ENCODE measurements around the gene ZBTB12.
"Not testable (repeated sequence)": the region's sequence is repeated elsewhere in the genome, so short reads cannot be mapped to it uniquely, and the experiment has no call there.

Gene ZBTB12

DNA sequence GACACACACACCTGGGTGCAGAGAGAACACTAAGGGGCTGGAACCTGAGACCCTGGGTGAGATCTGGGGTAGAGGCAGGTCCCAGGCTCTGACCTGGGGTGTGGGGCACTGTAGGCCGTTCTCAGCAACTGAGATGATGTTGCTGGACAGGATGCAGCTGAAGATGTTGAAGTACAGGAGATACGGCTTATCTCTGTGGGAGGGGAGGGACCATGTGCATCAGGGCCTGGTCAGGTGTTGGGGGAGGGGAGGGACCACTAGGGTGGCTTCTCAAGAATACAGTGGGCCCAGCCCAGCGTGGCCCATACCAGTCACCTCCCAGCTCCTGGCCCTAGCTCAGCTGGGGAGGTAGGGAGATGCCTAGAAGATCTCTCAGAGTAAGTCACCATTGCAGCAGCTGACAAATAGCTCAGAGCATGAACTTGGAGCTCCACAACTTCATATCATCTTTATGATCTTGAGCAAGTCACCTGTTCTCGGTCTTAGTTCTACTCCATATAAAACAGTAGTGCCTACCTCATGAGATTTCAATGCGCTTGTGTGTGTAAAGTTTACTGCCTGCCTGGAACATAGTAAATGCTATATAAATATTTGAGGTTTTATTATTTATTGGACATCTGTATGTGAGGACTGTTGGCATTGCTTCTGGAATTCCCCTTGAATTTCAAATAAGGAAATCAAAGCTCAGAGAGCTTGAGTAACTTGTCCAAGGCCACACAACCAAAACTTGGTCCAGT is 26.9 kb downstream of the ZBTB12 start:
- DNase-seq: no peak

DNA sequence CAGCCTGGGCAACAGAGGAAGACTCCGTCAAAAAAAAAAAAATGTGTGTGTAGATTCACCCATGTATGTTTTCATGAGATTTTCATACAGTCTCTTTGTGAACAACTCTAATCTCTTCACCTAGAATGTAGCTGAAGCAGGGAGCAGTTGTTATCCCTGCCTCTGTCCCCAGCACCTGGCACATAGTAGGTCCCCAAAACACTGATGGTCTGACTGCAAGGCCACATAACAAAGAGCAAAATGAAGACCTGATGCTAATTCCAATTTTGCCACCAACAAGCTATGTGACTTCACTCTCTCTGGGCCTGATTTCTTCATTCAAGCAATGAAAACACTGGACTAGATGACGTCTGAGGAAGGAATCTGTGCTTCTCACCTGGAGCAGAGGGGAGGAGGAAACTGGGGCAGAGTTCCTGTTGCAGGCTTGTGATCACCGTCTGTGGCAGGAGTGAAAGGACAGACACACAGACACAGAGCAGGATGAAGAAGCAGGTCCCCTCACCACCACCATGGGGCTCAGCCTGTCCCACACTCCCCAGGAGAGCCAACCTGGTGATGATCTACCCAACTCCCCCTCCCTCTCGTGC is 27.7 kb downstream of the ZBTB12 start:
- no peak for DNase-seq

DNA sequence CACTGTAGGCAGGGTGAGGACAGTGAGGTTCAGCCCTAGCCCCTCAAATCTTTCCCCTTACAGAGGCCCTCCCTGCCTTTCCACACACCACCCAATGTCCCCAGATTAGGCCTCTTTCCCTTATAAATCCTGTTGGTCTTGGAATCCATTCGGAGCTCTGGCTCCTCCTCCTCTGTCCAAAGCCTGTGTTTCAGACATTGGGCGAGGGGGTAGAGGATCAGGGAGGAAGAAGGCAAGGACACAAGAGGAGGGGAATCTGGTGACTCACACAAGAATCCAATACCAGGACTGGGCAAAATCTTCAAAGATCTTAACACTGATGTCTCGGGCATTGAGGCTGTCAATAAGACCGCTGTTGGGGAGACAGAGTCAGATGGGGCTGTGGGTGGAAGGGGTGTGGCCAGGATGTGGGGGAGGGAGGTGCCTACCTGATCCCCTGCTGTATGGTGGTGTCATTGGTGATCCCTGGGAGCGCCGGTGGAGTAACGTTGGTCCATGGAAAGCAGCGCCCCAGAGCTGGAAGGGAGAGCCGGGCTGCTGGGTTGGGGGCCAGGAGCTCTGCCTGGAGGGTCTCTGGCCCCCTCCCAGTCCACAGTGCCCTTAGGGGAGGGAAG is 30.7 kb downstream of the ZBTB12 start:
- peak; percentile 77 for DNase-seq

GRCh38 chr6:31870385-31870921 is 31.4 kb downstream of the ZBTB12 start:
- DNase-seq: no peak

DNA sequence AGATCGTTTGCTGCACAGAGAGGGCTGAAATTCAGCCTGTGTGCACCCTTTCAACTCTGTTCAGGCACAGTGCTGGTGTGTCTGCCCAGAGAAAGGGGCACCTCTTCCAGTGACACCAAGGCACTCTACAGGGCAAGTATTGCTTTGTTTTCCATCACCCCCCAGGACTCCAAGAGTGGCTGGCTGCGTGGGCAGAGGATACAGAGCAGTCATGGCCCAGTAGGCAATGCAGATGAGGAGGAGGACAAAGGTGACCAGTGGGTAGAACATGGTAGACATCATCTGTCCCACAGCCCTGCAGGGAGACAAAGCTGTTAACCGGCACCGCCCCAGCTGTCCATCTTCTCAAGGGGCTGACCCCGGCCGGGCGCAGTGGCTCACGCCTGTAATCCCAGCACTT is 32.5 kb downstream of the ZBTB12 start:
- no peak for DNase-seq

DNA sequence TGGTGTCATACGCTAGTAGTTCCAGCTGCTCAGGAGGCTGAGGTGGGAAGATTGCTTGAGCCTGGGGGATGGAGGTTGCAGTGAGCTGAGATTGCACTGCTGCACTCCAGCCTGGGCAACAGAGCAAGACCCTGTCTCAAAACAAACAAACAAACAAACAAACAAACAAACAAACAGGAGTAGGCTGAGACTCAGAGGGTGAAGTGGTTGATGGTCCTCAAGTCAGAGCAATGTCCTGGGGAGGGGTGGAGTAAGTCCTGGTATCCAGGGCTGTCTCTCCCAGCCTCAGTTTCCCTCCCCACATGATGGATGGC is 33.3 kb downstream of the ZBTB12 start:
- not testable (repeated sequence) for DNase-seq

GRCh38 chr6:31865205-31866118 is 36.4 kb downstream of the ZBTB12 start:
- DNase-seq: no peak

- no peak for DNase-seq
These were observed 37.1 kb downstream of the ZBTB12 start for GRCh38 chr6:31864818-31865204.

- not testable (repeated sequence) for DNase-seq
These were observed 37.7 kb downstream of the ZBTB12 start for GRCh38 chr6:31864123-31864562.

GRCh38 chr6:31862344-31863235 is 39.3 kb downstream of the ZBTB12 start, which contains the start of gene NEU1:
TSS of gene NEU1 (minus strand) at chr6:31862821. CDS start at chr6:31862776, 45 bp downstream.
- DNase-seq: peak; percentile 100

DNA sequence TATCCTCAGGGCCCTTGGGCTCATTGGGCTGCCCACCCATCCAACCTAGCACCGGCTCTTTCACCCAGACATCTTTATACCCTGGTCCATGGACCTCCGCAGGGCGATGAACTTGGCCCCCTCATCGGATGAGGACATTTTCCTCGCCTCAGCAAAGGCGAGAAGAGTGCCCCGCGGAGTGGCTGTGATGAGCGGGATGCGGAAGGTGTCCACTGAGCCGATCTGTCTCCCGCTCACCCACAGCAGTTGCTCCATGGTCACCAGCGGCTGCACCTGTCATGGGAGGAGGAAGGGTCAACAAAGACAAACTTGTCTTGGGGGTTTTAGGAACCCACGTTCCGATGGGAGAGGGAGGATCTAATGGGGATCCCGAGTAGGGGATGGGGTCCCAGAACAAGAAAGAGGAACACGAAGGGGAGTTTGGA is 40.0 kb downstream of the ZBTB12 start:
- DNase-seq: no peak

DNA sequence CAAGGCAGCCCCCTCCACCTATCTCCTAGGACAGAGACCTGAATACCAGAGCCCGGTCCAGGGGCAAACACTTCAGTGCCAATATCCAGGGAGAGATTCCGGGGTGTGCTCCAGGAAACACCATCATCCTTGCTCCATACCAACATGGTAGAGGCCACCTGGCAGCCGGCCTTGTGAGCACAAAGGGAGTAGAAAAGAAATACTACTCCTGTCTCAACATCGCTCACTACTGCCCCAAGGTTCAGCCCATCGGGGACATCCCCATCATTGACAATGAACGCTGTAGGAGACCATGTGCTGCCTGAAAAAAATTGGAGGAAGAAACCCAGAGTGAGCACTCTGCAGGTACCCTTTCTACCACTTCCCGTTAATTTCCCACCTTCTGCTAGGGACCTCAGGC is 40.7 kb downstream of the ZBTB12 start:
- no peak for DNase-seq

DNA sequence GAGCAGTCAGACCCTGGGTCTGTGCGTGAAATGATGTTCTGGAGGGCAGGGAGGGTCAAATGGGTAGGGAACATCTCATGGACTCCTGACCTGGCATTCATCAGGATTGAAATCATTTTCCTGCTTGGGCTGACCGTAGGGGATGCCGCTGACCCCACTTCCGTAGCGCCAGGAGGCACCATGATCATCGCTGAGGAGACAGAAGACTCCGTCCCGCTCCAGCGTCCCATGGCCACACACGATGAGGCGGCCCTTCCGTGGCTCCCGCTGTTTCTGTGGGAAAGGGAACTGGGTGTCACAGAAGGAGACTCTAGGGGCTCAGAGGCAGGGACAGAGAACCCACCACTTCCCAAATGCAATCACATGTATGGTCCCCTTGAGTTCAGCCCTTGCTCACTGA is 41.5 kb downstream of the ZBTB12 start:
- no peak for DNase-seq

DNA sequence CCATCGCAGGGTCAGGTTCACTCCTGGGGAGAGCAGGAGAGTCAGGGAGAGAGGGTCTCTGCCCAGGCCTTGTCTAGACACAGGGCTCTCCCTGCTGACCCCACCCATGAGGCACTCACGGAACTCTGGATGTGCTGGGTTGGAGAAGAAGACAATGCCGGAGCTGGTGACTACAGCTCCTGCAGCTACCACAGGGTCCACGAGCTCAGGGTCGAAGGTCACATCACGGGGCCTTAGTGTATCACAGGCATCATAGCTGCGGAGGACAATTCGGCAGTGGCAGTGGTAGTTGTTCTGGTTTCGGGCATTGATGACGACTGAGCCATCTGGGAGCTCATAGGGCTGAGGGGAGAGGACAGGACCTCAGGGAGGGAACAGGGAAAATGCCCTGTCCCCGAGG is 42.0 kb downstream of the ZBTB12 start:
- DNase-seq: no peak

DNA sequence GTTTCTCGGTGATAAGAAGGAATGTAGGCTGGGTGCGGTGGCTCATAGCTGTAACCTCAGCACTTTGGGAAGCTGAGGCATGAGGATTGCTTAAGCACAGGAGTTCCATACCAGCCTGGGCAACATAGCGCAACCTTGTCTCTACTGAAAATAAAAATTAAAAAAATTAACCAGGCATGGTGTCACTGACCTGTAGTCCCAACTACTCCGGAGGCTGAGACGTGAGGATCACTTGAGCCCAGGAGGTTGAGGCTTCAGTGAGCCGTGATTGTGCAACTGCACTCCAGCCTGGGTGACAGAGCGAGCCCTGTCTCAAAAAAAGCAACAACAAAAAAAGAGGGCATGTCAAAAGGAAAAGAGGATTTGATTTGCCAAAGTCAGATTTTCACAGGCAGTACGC is 43.2 kb downstream of the ZBTB12 start:
- DNase-seq: no peak

DNA sequence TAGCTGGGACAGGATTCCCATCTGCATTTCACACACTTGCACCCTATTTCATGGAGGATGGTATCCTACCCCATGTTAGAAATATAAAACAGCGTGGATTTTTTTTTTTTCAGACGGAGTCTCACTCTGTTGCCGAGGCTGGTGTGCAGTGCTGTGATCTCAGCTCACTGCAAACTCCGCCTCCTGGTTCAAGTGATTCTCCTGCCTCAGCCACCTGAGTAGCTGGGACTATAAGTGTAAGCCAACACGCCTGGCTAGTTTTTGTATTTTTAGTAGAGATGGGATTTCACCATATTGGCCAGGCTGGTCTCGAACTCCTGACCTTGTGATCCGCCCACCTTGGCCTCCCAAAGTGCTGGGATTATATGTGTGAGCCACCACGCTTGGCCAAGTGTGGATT is 44.1 kb downstream of the ZBTB12 start:
- DNase-seq: not testable (repeated sequence)

DNA sequence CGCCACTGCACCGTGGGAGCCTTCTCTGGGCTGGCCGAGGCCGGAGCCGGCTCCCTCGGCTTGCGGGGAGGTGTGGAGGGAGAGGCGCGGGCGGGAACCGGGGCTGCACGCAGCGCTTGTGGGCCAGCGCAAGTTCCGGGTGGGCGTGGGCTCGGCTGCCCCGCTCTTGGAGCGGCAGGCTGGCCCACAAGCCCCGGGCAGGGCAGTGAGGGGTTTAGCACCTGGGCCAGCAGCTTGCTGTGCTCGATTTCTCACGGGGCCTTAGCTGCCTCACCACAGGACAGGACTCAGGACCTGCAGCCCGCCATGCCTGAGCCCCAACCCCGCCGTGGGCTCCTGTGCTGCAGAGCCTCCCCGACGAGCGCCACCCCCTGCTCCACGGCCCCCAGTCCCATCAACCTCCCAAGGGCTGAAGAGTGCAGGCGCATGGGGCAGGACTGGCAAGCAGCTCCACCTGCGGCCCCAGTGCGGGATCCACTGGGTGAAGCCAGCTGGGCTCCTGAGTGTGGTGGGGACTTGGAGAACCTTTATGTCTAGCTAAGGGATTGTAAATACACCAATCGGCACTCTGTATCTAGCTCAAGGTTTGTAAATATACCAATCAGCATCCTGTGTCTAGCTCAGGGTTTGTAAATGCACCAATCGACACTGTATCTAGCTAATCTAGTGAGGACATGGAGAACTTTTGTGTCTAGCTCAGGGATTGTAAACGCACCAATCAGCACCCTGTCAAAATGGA is 49.7 kb downstream of the ZBTB12 start:
- DNase-seq: peak; percentile 64

DNA sequence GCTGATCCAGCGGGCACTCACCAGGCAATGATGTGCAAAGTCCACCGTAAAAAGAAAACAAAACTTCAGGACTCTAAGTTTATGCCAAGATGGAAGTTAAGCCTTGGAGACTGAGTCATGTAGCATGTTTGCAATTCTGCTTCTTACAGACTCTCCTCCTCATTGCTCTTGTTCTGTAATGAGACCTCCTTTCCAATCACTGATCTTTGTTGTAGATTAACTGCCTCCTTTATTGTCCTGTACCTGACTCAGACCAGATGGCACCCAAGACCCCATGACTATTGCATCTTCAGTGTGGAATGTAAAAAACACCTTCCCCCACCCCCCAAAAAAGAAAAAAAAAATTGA is 50.4 kb downstream of the ZBTB12 start:
- no peak for DNase-seq

- DNase-seq: no peak
These were observed 51.0 kb downstream of the ZBTB12 start for GRCh38 chr6:31850765-31851484.
